Astrocyte of the spinal cord (primary cell): ENCODE measurements around the gene TPP1.

ENCODE experiments used
- DNase-seq: peaks from one replicate; pipeline ENCODE4 v3.0.0; 2011; ENCODE audit warnings: low read depth, low spot score
- H3K4me3 ChIP-seq: 2 replicates; pipeline ENCODE4 v1.5.1; 2011; ENCODE audit warnings: low read depth, mild to moderate bottlenecking, low read length, moderate library complexity
- in situ Hi-C: cut with HindIII; loops from 2 replicates; pipeline ENCODE4 v1.10.0; 2017; ENCODE audit warnings: low sequenced_read_pairs
- TF ChIP-seq, protein P1 (sequence below): IDR thresholded peaks from 2 replicates; pipeline ENCODE4 v1.5.1; 2012; ENCODE audit warnings: low read depth, mild to moderate bottlenecking, low read length, inconsistent platforms

Gene TPP1

DNA sequence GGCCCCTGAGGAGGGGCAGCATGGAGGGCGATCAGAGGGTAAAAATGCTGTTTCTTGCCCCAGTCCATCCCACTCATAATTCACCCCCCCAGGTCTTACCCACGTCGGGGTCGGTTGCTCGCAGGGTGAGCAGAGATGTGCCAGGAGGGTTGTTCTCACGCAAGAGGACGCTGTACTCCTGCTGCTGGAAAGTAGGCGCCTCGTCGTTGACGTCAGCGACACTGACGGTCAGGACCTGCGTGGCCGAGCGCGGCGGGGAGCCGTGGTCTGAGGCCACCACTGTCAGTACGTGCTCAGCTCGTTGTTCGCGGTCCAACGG, 10.3 kb upstream of the TPP1 start:
- H3K4me3 ChIP-seq = no peak overlapping the region
- in situ Hi-C loops = no loop called here
- no peak for DNase-seq
- TF ChIP-seq, protein P1, sequence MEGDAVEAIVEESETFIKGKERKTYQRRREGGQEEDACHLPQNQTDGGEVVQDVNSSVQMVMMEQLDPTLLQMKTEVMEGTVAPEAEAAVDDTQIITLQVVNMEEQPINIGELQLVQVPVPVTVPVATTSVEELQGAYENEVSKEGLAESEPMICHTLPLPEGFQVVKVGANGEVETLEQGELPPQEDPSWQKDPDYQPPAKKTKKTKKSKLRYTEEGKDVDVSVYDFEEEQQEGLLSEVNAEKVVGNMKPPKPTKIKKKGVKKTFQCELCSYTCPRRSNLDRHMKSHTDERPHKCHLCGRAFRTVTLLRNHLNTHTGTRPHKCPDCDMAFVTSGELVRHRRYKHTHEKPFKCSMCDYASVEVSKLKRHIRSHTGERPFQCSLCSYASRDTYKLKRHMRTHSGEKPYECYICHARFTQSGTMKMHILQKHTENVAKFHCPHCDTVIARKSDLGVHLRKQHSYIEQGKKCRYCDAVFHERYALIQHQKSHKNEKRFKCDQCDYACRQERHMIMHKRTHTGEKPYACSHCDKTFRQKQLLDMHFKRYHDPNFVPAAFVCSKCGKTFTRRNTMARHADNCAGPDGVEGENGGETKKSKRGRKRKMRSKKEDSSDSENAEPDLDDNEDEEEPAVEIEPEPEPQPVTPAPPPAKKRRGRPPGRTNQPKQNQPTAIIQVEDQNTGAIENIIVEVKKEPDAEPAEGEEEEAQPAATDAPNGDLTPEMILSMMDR = no peak

DNA sequence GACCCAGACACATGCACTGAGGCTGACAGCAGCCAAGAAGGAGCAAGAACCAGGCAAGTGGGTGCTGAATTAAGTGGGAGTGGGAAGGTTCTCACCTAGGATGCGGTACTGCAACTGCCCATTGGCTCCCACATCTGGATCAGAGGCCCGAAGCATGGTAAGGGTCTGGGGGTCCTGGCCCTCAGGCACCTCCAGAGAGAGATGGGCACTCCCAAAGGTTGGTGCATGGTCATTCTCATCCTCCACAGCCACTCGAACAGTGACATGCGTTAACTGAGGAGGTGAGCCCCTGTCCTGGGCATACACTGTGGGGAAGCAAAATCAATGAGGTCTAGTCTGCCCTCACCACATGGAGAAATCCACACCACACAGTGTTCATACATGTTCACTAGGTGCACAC, 9.3 kb upstream of the TPP1 start:
- TF ChIP-seq, protein P1 = no peak
- in situ Hi-C loops = no loop called here

DNA sequence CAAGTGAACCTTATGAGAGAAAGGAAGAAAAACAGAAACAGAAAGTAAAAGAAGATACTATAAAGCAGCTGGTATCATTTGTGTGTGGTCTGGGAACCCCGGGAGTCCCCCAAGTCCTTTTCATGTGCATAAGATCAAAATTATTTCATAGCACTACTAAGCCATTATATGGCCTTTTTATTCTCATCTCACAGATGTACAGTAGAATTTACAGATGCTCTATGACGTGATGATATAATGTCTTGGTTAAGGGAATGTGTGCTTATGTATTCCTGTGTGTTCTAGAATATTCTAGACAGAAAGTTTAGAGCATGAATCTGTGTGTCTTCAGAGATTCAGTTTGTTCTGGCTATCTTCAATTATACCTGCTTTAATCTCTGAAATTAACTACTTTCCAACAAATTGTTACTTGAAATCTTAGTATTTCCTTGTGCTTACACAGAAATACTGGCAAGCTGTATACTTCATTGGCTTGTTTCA, 8.6 kb upstream of the TPP1 start:
- no peak for DNase-seq
- in situ Hi-C loops = no loop called here
- H3K4me3 ChIP-seq = no peak overlapping the region
- TF ChIP-seq, protein P1 = no peak

More for the DNA sequence above, 9.3 kb upstream of the TPP1 start:
- H3K4me3 ChIP-seq = no peak overlapping the region
- DNase-seq = no peak

DNA sequence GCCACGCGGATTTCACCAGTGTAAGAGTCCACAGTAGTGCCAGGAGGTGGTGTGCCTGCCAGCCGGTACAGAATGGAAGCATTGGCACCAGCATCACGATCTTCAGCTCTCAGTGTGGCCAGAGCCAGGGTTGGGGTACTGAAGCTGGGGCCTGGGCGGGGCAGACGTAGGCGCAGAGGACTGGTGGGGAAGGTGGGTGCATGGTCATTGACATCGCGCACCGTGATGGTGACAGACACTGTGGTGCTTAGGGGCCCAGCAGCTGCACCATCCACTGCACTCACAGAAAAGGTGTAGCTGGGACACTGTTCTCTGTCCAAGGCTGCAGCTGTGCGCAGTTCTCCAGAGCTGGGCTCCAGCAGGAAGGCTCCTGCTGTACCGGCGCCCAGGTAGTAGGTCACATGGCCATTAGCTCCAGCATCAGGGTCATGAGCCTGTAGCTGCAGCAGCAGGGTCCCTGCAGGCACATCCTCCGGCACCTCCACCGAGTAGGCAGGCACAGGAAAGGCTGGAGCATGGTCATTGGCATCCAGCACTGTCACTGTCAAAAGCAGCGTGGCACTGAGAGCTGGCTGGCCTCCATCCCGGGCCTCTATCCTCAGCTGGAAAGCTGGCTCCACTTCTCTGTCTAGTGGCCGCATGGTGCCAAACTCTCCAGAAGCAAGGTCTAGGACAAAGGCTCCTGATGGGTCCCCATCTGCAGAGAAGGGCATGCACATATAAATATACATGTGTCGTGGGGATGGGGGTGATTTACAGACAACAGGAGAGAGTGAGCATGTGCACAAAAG, 7.9 kb upstream of the TPP1 start:
- TF ChIP-seq, protein P1 = no peak
- DNase-seq = no peak
- in situ Hi-C loops = no loop called here
- H3K4me3 ChIP-seq = no peak overlapping the region

DNA sequence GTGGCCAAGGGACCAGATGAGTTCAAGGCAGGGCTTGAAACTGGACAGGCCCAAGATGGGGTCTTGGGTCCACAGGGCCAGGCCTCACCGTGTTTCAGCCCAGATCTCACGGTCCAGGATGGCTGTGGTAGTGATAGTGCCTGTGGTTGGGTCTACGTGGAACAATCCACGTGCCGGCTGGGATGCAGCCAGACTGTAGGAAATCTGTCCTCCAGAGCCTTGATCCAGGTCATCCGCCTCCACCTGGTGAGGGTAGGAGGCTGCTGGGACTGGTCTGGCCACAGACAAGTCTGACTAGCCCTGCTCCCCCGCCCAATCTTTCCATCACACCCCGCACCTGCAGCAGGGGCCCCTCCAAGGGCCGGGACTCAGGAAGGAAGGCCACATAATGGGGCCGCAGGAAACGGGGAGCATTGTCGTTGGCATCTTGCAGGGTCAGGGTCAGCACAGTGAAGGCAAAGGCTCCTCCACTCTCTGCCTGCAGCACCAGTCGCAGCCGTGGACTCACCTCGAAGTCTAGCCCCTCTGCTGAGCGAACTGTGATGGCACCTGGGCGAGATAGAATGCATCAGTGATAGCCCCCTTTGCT, 6.7 kb upstream of the TPP1 start:
- in situ Hi-C loops = no loop called here
- DNase-seq = no peak
- TF ChIP-seq, protein P1 = no peak
- no peak overlapping the region for H3K4me3 ChIP-seq

DNA sequence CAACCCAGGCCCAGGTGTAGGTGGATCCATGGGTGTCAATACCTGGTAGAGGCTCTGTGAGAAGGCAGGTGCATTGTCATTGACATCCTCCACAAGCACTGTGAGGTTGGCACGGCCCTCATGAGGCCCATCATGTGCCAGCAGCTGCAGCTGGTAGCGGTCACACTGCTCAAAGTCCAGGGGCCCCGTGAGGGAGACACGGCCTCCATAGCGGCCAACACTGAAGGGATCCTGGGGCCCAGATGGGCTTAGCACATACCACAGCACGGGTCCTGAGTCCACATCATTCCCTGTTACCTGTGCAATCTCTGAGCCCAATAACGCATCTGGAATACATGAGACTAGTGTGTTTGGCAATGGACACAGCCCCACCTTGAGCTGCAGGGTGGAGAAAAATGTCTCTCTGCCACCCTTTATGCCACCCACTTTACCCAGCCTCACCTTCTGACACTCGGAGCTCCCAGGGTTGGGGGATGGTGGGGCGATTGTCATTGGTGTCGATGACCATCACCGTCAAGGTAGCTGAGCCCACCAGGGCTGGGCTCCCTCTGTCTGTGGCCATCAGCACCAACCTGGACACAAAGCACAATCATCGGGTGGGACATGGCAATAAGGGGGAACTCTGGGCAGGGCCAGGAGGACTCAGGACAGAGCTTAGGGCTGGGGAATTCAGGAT, 6.1 kb upstream of the TPP1 start:
- DNase-seq = no peak
- TF ChIP-seq, protein P1 = no peak
- in situ Hi-C loops = no loop called here
- no peak overlapping the region for H3K4me3 ChIP-seq
